GM23248 (cell line): ENCODE measurements around the gene LRP1. TPM values are rescaled to one million over a fixed set of nuclear protein-coding genes. Genes with fewer than 3 reads are reported as not detected.

Experiments
- DNase-seq: peaks from one replicate; pipeline ENCODE4 v3.0.0-alpha.2; 2015
- H2AFZ ChIP-seq: fragments of 200-600 bp; sonication (generic); 2 replicates; pipeline ENCODE4 v1.6.1; 2016; ENCODE audit warnings: antibody characterized with exemption
- H3F3A ChIP-seq: fragments of 200-600 bp; sonication (generic); 2 replicates; pipeline ENCODE4 v1.6.1; 2016; ENCODE audit warnings: mild to moderate bottlenecking, antibody characterized with exemption, mixed run types; ENCODE audit not compliant: insufficient read depth
- H3K27ac ChIP-seq: fragments of 200-600 bp; sonication (generic); 2 replicates; pipeline ENCODE4 v1.5.1; 2016; ENCODE audit warnings: mild to moderate bottlenecking
- H3K27me3 ChIP-seq: fragments of 200-600 bp; sonication (generic); replicated peaks from 2 replicates; pipeline ENCODE4 v1.6.1; 2016; ENCODE audit warnings: mild to moderate bottlenecking; ENCODE audit not compliant: insufficient read depth
- H3K36me3 ChIP-seq: fragments of 200-600 bp; sonication (generic); 2 replicates; pipeline ENCODE4 v1.6.1; 2016; ENCODE audit warnings: low read depth, mild to moderate bottlenecking
- H3K4me1 ChIP-seq: fragments of 200-600 bp; sonication (generic); 2 replicates; pipeline ENCODE4 v1.6.1; 2016; ENCODE audit warnings: mild to moderate bottlenecking; ENCODE audit not compliant: insufficient read depth
- H3K4me2 ChIP-seq: fragments of 200-600 bp; sonication (generic); one replicate; pipeline ENCODE4 v1.6.1; 2016; ENCODE audit warnings: mild to moderate bottlenecking; ENCODE audit not compliant: unreplicated experiment
- H3K4me3 ChIP-seq: fragments of 200-600 bp; sonication (generic); 2 replicates; pipeline ENCODE4 v1.5.1; 2016; ENCODE audit warnings: mild to moderate bottlenecking
- H3K79me2 ChIP-seq: fragments of 200-600 bp; sonication (generic); 2 replicates; pipeline ENCODE4 v1.6.1; 2016; ENCODE audit warnings: mild to moderate bottlenecking; ENCODE audit not compliant: insufficient read depth
- H3K9ac ChIP-seq: fragments of 200-600 bp; sonication (generic); 2 replicates; pipeline ENCODE4 v1.6.1; 2016; ENCODE audit warnings: mild to moderate bottlenecking
- H3K9me2 ChIP-seq: fragments of 200-600 bp; sonication (generic); 2 replicates; pipeline ENCODE4 v1.6.1; 2016; ENCODE audit warnings: mixed run types, mild to moderate bottlenecking, moderate library complexity; ENCODE audit not compliant: insufficient read depth
- H3K9me3 ChIP-seq: fragments of 200-600 bp; sonication (generic); one replicate; pipeline ENCODE4 v1.6.1; 2017; ENCODE audit warnings: low read depth
- H4K20me1 ChIP-seq: fragments of 200-600 bp; sonication (generic); 2 replicates; pipeline ENCODE4 v1.6.0; 2016; ENCODE audit not compliant: insufficient read depth
- EZH2 ChIP-seq: fragments of 200-600 bp; sonication (generic); IDR thresholded peaks from 2 replicates; pipeline ENCODE4 v1.6.1; 2018; ENCODE audit warnings: antibody characterized with exemption, mild to moderate bottlenecking; ENCODE audit not compliant: insufficient read depth, poor library complexity, severe bottlenecking
- EZH2phosphoT487 ChIP-seq: fragments of 200-600 bp; sonication (generic); IDR thresholded peaks from 2 replicates; pipeline ENCODE4 v1.6.1; 2018; ENCODE audit warnings: antibody characterized with exemption, moderate library complexity, mild to moderate bottlenecking, low read depth; ENCODE audit not compliant: insufficient read depth
- WGBS, 2 experiments: methylation state at CpG; one replicate each; pipeline ENCODE4 v1.1.6; 2015 to 2017; ENCODE audit warnings: low lambda C conversion rate in 2 of 2, low coverage in 1 of 2; ENCODE audit errors: missing lambda C conversion rate in 2 of 2; 5-methylcytosine and 5-hydroxymethylcytosine counted together
- in situ Hi-C: fragments of 300-500 bp; cut with MboI; formaldehyde crosslinking; loops from 2 replicates; pipeline ENCODE4 v1.15.0; 2020
- polyA plus RNA-seq: library from polyadenylated mRNA; unstranded; fragments of >200 nt; fragmentation: Nextera tagmentation; extraction: Ambion mirVana; gene quantifications from 2 replicates; pipeline ENCODE4 v1.2.1, GENCODE V29; 2016
- total RNA-seq: library from RNA; depleted of rRNA; stranded (reverse); fragments of >200 nt; shearing (Covaris generic); gene quantifications from 2 replicates; pipeline ENCODE4 v1.2.3, GENCODE V29; 2014

The LRP1 gene
- total and polyA plus RNA-seq, 2 experiments from 2014 or later: 166 to 257 TPM

GRCh38 chr12:57205186-57205585 lies 76.9 kb downstream of the LRP1 start:
- Histone ChIP-seq H3K27me3 (no peaks in the 10 kb centered on the region), H3K4me3 (no peak overlapping the region), H3K79me2 (0 out of 2 replicates have a peak, but pooled peaks cover 10% of the 10 kb centered on the region), H4K20me1 (no peaks in the 10 kb centered on the region), H2AFZ (no peak overlapping the region), H3K4me1 (no peaks in the 10 kb centered on the region), H3K27ac (no peak overlapping the region), H3K9me2 (no peaks in the 10 kb centered on the region), H3K9me3 (no peaks in the 10 kb centered on the region), H3K9ac (no peak overlapping the region), H3K4me2 (no peak overlapping the region), H3F3A (peaks cover 39% of the 10 kb centered on the region), H3K36me3 (peaks cover 49% of the 10 kb centered on the region)
- WGBS, 2 experiments: 91 to 93% methylated on average over 26 of the region's 26 CpGs
- in situ Hi-C loops: no loop called here
- no peak for TF ChIP-seq EZH2phosphoT487
- TF ChIP-seq EZH2: no peak
- no peak for DNase-seq

DNA sequence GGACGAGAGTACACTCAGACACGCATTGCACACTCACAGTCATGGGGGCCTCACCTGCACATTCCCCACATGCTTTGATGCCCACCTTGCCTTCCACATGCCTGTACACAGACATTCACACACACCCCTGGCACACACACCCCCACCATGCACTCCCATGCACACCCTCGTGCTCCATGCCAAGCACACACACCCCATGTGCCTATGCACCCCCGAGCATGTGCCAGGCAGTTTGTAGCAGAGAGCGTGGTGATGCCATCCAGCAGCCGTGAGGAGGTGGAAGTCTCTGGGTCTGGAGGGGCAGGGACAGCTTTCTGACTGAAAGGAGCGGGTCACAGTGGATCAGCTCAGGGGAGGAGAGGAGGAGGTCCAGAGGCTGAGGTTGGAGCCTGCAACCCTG lies 77.6 kb downstream of the LRP1 start:
- in situ Hi-C loops: no loop called here
- WGBS, 2 experiments: 77 to 78% methylated on average over 7 of the region's 7 CpGs

DNA sequence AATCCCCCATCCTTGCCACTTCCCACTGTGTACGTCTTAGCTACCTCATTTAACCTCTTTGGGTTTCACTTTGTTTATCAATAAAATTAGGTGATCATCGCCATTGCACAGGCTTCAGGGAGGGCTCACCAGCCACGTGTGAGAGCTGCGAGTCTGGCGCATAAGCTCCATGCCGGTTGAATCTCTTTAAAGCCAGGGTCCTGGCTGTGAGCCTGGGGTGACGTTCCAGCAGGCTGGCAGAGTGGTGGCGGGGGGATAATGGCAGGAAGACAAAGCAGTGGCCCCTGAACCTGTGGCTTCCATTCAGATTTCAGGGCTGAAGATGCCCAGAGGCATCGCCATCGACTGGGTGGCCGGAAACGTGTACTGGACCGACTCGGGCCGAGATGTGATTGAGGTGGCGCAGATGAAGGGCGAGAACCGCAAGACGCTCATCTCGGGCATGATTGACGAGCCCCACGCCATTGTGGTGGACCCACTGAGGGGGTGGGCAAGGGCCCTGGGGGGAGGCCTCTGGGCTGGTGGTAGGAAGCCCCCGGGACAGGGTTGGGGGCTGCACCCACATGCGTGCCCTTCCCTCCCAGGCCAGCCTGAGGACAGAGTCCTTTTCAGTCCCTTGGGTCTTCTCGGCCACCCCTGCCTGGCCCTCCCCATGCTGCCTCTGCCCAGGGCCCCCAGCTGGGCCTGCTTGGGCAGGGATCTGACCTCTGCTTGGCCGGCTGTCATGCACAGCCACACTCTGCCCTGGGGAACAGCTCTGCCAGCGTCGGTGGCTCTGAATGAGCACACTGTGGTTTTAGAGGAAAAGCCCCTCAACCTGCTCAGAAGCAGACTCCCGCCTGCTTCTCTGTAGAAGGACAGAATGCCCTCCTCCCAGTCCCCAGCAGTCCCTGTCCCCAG lies 79.7 kb downstream of the LRP1 start:
- Histone ChIP-seq H3K9me3 (no peaks in the 10 kb centered on the region), H3K4me3 (no peak overlapping the region), H3K36me3 (peaks cover 40% of the 10 kb centered on the region), H3K79me2 (0 out of 2 replicates have a peak, but pooled peaks cover 10% of the 10 kb centered on the region), H2AFZ (no peak overlapping the region), H3K4me1 (no peaks in the 10 kb centered on the region), H3F3A (peaks cover 62% of the 10 kb centered on the region), H3K27me3 (no peaks in the 10 kb centered on the region), H3K9ac (no peak overlapping the region), H3K27ac (no peak overlapping the region), H3K4me2 (no peak overlapping the region), H4K20me1 (no peaks in the 10 kb centered on the region), H3K9me2 (no peaks in the 10 kb centered on the region)
- in situ Hi-C loops: no loop called here
- no peak for DNase-seq
- TF ChIP-seq EZH2: no peak
- no peak for TF ChIP-seq EZH2phosphoT487
- WGBS, 2 experiments: 82 to 88% methylated on average over 25 to 29 of the region's 29 CpGs

More for the DNA sequence above, 77.6 kb downstream of the LRP1 start:
- H3K9ac ChIP-seq: no peak overlapping the region
- H4K20me1 ChIP-seq: no peaks in the 10 kb centered on the region
- TF ChIP-seq EZH2phosphoT487 (no peak), EZH2 (no peak)
- no peak overlapping the region for H3K4me3 ChIP-seq
- H3K27ac ChIP-seq: no peak overlapping the region
- H3K36me3 ChIP-seq: peaks cover 48% of the 10 kb centered on the region
- DNase-seq: no peak
- H2AFZ ChIP-seq: no peak overlapping the region
- H3K9me3 ChIP-seq: no peaks in the 10 kb centered on the region
- H3K79me2 ChIP-seq: 0 out of 2 replicates have a peak, but pooled peaks cover 10% of the 10 kb centered on the region
- no peaks in the 10 kb centered on the region for H3K27me3 ChIP-seq
- no peaks in the 10 kb centered on the region for H3K9me2 ChIP-seq
- no peaks in the 10 kb centered on the region for H3K4me1 ChIP-seq
- no peak overlapping the region for H3K4me2 ChIP-seq
- peaks cover 41% of the 10 kb centered on the region for H3F3A ChIP-seq

DNA sequence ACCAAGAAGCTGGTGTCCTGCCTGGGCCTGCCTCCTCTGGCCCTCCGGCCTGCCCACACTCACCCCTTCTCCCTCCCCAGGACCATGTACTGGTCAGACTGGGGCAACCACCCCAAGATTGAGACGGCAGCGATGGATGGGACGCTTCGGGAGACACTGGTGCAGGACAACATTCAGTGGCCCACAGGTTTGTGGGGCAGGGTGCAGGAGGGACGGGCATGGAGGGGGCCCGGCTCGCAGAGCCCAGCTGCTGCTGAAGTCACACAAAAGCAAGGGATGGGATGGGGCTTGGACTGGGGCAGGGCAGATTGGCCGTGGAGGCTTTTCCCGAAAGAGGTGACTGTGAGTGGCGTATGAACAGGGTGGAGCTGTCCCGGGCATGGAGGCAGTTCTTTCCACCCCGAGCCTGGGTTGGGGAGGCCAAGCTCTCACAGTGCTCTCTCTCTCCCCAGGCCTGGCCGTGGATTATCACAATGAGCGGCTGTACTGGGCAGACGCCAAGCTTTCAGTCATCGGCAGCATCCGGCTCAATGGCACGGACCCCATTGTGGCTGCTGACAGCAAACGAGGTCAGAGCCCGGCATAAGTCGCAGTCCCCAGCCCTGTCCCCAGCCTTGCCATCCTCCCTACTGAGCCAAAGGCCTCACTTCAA lies 80.5 kb downstream of the LRP1 start:
- Histone ChIP-seq H3K36me3 (peaks cover 38% of the 10 kb centered on the region), H3K27me3 (no peaks in the 10 kb centered on the region), H2AFZ (no peak overlapping the region), H3K79me2 (0 out of 2 replicates have a peak, but pooled peaks cover 5% of the 10 kb centered on the region), H3K9me2 (no peaks in the 10 kb centered on the region), H3K27ac (no peak overlapping the region), H4K20me1 (no peaks in the 10 kb centered on the region), H3K4me3 (no peak overlapping the region), H3F3A (peaks cover 67% of the 10 kb centered on the region), H3K9ac (no peak overlapping the region), H3K4me1 (no peaks in the 10 kb centered on the region), H3K4me2 (no peak overlapping the region), H3K9me3 (no peaks in the 10 kb centered on the region)
- no peak for DNase-seq
- no peak for TF ChIP-seq EZH2phosphoT487
- WGBS, 2 experiments: 64 to 69% methylated on average over 18 to 21 of the region's 22 CpGs
- in situ Hi-C loops: no loop called here
